ENCODE results near the gene C17orf58.
"Not testable (repeated sequence)": the region's sequence is repeated elsewhere in the genome, so short reads cannot be mapped to it uniquely, and the experiment has no call there.

Gene C17orf58

DNA sequence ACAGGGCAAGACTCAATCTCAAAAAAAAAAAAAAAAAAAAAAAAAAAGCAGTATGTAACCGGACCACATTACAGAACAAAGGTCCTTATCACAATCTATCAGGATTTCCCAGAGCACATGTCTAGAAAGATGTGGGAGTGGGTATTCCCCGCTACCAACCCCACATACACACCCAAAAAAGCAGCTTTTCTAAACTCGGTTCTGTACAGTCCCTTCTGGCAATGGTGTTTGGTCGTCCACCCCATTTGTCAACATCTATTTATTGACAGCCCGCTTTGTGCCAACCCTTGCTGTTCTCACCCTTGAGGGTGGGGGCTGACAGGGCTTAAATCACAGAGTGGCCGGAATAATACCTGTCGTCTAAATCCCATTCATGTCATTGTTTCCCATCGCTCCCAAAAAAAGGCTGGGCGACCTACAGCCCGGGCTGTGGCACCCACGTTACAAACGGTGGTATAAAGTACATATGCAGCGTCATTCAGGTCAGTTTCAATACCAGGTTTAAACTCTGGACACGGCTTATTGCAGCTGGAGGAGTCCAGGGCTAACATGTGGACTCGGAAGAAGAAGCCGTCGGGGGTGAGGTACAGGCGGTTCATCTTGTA is 3.6 kb downstream of the C17orf58 start:
- peak overlapping the region; percentile 81 for H3K4me3 ChIP-seq (ENCODE audit: low read length)
- TF ChIP-seq ZNF274 (IDR thresholded peaks at IDR 0.05; ENCODE audit: low read depth, low read length), result no peak

DNA sequence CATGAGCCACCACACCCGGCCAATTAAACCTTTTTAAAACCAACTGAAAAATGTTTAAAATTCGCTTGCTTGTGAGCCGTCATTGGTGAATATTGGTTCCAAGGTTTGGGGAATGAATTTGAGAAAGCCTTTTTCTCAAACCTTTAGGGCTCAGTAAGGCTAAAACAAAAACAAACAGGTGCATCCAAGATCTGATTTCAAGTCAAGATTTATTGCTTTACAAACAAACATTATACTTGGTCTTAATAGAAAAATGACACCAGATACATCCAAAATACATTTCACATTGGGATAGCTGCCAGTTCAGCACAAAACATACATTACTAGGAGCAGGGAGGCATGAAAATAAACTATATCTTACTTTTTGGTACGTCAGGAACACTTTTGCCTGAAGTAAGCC is 5.4 kb downstream of the C17orf58 start:
- TF ChIP-seq ZNF274 (IDR thresholded peaks at IDR 0.05; ENCODE audit: low read depth, low read length), result no peak
- H3K4me3 ChIP-seq (ENCODE audit: low read length), result no peak overlapping the region

DNA sequence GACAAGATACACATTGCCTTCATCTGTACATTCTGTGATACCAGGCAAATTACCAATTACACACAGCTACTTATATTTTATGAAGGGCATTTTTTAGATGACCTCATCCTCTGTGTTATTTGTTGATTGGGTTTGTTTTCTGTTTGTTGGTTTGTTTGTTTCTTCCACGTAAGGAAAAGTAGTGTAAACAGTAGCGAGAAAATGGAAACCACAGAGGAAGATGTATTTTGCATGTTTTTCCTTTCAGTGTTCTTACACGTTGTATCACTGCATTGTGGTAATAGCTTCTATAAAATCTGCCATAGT is 12.9 kb downstream of the C17orf58 start:
- no peak overlapping the region for H3K4me3 ChIP-seq (ENCODE audit: low read length)
- no peak for TF ChIP-seq ZNF274 (IDR thresholded peaks at IDR 0.05; ENCODE audit: low read depth, low read length)

DNA sequence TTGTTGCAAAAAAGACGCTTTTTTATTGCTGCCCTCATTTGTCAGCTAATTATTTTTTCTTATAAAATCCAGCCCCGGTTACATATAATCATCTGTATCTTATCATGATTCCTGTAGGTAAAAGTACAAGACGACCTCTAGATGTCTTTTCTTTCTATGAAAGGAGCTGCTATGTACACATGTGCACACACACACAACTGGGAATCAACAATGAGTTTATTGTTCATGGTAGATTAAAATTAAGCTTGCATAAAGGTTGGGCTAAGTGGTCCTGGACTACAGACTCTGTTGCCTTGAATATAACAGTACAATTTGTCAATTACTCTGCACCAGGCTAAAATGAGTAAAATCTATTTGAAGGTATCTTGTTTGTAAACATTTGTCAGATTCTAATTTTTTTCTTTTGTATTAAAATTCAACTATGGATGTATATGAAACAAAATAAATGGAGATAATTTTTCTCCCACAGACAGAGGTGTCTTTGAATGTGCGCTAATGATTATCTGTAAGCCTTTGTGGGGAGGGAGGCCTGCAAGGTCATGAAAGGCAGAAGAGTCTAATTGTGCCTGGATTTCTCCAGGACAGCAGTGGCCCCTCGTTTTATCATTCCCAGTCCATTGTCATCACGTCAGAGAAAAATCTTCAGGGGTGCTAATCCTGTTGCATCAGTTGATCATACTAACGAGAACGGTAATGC is 13.4 kb downstream of the C17orf58 start:
- TF ChIP-seq ZNF274 (IDR thresholded peaks at IDR 0.05; ENCODE audit: low read depth, low read length), result no peak
- H3K4me3 ChIP-seq (ENCODE audit: low read length), result no peak overlapping the region

DNA sequence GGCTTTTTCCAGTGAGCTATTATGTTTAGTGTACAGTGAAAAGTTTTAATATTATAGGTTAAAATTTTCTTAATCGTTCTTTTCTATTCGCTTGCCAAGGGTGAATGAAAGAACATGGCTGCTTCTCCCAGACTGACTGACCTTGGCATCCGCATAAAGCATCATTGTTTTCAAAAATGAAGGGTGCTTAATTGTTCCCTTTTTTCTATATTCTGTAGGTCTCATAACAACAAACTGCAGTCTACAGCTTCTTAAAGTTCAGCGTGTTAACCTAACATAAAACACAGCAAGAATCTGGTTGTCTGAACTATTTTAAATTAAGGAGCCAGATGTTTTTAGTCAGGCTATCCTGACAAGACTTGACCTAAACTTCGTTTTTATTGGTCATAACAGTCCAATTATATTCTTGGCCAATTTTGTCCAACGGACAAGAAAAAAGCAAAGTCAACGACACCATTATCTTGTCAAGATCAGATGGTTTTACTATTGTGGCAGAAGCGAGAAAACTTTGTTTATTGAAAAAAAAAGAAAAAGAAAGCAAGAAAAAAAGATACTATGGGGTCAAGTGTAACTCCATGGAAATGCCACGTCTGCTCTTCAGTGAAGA is 14.1 kb downstream of the C17orf58 start:
- H3K4me3 ChIP-seq (ENCODE audit: low read length), result no peak overlapping the region
- no peak for TF ChIP-seq ZNF274 (IDR thresholded peaks at IDR 0.05; ENCODE audit: low read depth, low read length)

DNA sequence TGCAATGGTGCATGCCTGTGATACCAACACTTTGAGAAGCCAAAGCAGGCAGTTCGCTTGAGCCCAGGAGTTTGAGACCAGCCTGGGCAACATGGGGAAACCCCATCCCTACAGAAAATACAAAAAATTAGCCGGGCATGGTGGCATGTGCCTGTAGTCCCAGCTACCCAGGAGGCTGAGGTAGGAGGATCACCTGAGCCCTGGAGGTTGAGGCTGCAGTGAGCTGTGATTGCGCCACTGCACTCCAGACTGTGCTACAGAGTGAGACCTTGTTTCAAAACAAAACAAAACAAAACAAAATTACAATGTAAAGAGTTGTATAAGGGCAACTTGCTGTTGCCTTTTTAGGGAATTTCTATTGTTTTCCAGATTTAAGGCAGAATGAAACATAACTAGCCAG is 15.4 kb downstream of the C17orf58 start:
- H3K4me3 ChIP-seq (ENCODE audit: low read length), result not testable (repeated sequence)

DNA sequence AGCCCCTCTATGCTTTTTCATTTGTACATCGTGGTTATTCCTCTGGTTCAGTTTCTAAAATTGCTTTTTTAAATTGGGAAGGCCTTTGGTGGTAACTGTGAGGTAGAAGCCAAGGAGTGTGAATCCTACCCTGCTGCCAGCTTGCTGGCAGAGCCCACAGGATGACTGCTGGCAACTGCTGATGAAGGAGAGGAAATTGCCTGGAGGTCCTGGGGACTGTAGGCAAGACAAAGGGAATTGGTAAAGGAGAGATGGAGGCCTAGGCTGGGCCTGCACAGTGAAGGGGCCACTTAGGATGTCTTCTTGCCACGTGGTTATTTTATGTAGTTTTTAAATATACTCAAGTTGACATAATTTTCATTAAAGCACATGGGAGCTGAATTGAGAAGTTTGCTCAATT is 15.8 kb downstream of the C17orf58 start:
- no peak for TF ChIP-seq ZNF274 (IDR thresholded peaks at IDR 0.05; ENCODE audit: low read depth, low read length)
- H3K4me3 ChIP-seq (ENCODE audit: low read length), result no peak overlapping the region

DNA sequence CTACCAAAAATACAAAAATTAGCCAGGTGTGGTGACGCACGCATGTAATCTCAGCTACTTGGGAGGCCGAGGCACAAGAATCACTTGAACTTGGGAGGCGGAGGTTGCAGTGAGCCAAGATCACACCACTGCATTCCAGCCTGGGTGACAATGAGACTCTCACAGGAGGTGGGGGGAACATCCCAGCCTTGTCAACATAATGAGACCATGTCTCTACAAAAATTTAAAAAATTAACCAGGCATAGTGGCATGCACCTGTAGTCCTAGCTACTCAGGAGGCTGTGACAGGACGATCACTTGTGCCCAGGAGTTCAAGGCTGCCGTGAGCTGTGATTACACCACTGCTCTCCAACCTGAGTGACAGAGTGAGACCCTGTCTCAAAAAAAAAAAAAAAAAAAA is 20.0 kb downstream of the C17orf58 start:
- H3K4me3 ChIP-seq (ENCODE audit: low read length), result not testable (repeated sequence)

DNA sequence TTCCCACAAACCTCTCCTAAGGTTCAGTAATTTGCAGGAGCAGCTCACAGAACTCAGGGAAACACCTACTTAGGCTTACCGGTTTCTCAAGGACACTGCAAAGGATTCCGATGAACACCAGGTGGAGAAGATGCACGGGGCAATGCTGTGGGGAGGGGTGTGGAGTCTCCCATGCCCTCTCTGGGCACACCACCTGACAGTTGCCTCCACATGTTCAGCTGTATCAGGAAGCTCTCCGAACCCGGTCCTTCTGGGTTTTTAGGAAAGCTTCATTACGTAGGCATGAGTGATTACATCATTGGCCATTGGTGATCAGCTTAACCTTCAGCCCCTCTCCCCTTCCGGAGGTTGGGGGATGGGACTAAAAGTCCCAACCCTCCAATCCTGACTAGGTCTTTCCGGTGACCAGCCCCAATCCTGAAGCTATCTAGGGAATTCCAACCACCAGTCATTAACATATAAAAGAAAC is 21.6 kb downstream of the C17orf58 start:
- H3K4me3 ChIP-seq (ENCODE audit: low read length), result no peak overlapping the region
- no peak for TF ChIP-seq ZNF274 (IDR thresholded peaks at IDR 0.05; ENCODE audit: low read depth, low read length)

DNA sequence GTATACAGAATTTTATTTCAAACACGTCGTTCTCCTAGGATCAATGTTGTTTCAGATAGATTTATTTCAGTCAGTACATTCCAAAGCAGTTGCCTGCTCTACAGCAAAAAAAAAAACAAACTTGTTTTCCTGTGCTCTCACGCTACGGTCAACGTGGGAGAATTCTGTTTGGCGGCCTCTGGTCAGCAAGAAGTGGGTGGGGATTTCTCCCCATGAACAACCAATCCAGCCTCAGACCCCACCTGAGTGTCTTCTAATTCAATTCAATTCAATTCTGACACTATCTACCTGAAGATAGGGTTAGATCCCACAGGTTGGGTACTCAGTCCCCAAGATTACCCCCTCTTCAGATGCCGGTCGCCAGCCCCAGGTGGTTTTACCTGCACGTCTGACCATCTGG is 22.1 kb downstream of the C17orf58 start:
- H3K4me3 ChIP-seq (ENCODE audit: low read length), result no peak overlapping the region
- TF ChIP-seq ZNF274 (IDR thresholded peaks at IDR 0.05; ENCODE audit: low read depth, low read length), result no peak

DNA sequence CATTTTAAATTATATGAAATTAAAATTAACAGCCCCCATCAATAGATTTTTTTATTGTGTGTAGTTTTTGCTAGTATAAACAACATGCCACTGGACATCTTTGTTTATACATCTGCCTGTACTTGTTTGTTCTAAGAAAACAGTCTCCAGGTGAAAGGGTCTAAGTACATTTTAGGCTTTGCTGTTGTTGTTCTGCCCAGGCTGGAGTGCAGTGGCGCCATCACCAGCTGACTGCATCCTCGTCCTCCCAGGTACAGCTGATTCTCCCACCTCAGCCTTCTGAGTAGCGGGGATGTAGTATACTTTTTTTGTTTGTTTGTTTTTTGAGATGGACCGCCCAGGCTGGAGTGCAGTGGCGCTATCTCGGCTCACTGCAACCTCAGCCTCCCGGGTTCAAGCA is 25.5 kb downstream of the C17orf58 start:
- H3K4me3 ChIP-seq (ENCODE audit: low read length), result no peak overlapping the region
- TF ChIP-seq ZNF274 (IDR thresholded peaks at IDR 0.05; ENCODE audit: low read depth, low read length), result no peak

DNA sequence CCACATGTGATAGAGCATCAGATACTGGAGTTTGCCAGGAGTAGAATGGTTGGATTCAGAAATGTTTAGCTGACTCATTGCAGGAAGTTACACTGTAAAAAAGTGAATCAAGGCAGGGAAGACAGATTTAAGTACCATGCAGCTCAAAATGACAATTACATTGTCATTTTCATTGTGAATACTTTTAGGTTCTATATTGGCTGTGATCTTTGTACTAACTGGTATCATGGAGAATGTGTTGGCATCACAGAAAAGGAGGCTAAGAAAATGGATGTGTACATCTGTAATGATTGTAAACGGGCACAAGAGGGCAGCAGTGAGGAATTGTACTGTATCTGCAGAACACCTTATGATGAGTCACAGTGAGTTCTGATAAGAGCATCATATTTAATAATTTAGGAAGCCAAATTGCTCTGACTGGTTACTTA is 33.1 kb downstream of the C17orf58 start:
- H3K4me3 ChIP-seq (ENCODE audit: low read length), result not testable (repeated sequence)

DNA sequence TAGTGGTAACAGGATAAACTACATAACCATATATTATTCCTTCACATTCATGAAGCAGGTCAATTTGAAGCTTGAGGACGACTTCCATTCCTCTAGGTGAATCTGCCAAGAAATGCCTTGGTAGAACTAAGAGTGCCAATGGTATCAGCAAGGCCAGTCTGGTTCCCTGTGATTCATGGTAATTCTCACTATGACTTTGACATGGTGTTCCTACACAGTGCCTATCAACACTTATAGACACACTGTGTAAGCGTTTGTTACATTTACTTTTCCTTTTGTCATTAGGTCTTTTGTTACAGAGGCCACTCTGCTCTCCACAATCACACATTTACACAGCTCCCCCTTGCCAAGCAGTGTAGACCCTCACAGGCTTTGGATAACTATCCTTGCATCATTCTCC is 34.1 kb downstream of the C17orf58 start:
- H3K4me3 ChIP-seq (ENCODE audit: low read length), result not testable (repeated sequence)

DNA sequence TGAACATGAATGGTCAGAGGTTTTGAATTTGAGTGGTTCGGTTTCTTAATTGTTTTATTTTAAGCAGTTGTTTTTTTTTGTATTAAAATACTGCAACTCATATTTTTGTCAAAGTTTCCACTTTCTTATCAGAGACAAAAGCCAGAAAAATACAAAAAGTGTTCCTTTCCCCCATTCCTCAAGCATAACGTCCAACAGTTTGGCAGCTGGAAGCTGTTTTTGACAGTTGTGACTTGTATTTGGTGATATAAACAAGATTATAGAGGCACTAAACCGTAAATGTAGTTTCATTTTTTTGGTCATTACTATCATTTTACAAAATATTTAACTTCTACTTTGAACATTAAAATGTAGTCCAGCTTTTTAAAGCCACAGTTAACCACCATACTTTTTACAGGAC is 36.0 kb downstream of the C17orf58 start:
- not testable (repeated sequence) for H3K4me3 ChIP-seq (ENCODE audit: low read length)

DNA sequence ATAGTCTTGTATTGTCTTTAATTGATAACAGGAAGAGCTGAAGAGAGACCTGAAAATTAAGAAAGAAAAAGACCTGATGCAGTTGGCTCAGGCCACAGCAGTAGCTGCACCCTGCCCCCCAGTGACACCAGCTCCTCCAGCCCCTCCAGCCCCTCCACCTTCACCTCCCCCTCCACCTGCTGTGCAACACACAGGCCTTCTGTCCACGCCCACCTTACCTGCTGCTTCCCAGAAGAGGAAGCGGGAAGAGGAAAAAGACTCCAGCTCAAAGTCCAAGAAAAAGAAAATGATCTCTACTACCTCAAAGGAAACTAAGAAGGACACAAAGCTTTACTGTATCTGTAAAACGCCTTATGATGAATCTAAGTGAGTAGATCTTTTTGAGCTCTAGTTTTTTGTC is 36.8 kb downstream of the C17orf58 start:
- TF ChIP-seq ZNF274 (IDR thresholded peaks at IDR 0.05; ENCODE audit: low read depth, low read length), result no peak
- no peak overlapping the region for H3K4me3 ChIP-seq (ENCODE audit: low read length)

DNA sequence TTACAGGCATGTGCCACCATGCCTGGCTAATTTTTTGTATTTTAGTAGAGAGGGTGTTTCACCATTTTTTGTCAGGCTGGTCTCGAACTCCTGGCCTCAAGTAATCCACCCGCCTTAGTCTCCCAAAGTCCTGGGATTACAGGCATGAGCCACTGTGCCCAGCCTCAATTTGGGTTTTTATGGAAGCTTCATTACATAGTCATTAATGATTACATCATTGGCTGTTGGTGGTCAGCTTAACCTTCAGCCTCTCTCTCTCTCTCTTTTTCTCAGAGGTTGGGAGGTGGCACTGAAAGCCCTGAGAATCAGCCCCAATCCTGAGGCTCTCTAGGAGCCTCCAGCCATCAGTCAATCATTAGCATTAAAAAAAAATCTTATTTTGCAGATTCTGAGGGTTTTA is 45.3 kb downstream of the C17orf58 start:
- no peak for TF ChIP-seq ZNF274 (IDR thresholded peaks at IDR 0.05; ENCODE audit: low read depth, low read length)
- H3K4me3 ChIP-seq (ENCODE audit: low read length), result no peak overlapping the region
